Hematopoietic multipotent progenitor cell treated with erythropoietin and hydrocortisone succinate and interleukin-3 and kit ligand, for 4 days (in vitro differentiated cells): ENCODE data around the gene ZNF165.

Source experiments
- DNase-seq: peaks from one replicate; pipeline ENCODE4 v3.0.0-alpha.2; 2015

The ZNF165 gene

DNA sequence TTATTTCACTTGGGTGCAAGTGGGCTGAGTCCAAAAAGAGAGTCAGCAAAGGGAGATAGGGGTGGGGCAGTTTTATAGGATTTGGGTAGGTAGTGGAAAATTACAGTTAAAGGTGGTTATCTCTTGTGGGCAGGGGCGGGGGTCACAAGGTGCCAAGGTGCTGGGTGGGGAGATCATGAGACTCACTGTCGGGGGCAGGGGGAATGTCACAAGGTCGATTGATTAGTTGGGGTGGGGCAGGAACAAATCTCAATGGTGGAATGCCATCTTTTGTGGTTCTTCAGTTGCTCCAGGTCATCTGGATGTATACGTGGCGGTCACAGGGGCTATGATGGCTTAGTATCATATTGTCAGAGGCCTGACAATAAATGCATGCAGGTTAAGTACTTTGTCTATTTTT, 41.9 kb downstream of the ZNF165 start:
- peak; percentile 82 for DNase-seq

DNA sequence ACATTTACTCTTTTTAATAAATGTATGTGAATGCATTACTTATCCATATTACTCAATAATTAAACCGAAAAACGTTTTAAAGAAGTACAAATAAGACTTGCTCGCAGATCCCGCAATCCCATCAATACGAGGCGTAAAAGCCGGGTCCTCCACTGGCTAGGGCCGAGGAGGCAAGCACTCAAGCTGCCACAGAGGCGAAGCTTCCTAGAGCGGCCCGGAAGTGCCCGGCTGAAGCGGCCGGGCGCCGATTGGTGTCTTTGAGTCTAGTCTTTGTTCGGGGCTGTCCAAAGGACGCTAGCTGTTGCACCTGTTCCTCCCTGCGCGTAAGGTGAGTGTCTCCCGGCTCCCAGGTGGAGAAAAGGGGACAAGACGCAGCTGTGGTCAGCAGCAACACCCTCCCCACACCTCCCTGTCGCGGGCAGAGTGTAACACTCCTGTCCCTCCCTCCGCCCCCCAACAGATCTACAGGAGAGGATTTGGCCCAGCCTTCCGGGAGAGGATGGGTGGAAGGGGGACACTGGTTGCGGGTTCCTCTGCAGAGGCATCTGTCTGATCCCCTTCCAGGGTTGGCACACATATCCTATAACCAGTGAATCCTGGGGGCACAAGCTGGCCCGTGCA, 44.1 kb downstream of the ZNF165 start, which contains the start of gene ZSCAN16:
ZSCAN16 (plus strand) TSS at position 260 of the 621 bp plus-strand sequence. CDS start 835 bp downstream, outside the sequence.
- DNase-seq = peak; percentile 95

DNA sequence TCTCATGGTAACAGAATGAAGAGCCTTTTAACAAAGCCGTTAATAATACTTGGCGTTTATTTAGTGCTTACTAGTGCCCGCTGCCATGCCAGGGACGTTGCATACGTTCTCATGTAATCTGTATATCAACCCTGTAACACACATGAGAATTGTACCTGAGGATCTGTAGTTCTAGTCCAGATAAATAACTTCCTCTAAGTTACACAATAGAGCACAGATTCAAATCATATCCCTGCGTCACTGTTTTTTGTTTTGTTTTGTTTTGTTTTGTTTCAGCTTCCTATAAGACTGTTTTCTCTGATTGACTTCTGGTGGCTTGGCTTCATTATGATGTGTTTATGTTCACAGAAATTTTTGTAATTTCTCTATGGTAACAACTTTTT, 44.6 kb downstream of the ZNF165 start:
- DNase-seq = peak; percentile 31

DNA sequence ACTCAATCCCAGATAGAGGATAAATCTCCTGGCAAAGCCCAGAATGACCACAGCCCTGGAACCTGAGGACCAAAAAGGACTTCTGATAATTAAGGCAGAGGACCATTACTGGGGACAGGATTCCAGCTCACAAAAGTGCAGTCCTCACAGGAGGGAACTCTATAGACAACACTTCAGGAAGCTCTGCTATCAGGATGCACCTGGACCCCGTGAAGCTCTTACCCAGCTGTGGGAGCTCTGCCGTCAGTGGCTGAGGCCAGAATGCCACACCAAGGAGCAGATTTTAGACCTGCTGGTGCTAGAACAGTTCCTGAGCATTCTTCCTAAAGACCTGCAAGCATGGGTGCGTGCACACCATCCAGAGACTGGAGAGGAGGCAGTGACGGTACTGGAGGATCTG, 45.0 kb downstream of the ZNF165 start:
- DNase-seq = no peak

DNA sequence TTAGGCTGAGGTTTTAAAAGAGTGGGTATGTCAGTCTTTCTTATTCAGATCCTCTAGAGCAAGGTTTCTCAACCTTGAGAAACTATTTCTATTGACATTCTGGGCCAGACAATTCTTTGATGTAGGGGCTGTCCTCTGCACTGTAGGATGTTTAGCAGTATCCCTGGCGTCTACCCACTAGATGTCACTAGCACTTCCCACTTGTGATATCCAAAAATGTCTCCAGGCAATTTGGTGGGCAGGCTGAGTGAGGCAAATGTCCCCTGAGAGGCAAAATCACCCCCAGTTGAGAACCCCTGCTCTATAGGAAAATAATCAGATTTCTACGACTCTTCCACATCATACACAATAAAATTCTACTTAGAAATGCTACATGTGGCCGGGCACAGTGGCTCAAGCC, 53.6 kb downstream of the ZNF165 start:
- DNase-seq = peak; percentile 83

DNA sequence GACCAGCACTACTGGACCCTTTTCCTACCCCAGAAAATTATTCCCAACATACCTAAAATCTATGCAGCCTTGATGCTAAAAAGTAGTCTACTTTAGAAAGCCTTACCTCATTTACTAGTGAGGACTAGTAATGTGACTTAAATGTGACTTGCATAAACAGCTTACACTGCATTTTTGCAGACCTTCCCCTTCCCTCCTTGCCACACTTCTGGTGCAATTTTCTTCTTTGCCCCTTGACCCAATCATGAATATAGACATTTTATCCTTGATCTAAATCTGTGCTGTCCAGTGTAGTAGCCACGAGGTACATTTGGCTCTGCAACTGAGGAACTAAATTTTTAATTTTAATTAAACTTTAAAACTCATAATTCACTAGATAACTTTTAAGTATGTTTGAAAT, 54.3 kb downstream of the ZNF165 start:
- DNase-seq = peak; percentile 42

DNA sequence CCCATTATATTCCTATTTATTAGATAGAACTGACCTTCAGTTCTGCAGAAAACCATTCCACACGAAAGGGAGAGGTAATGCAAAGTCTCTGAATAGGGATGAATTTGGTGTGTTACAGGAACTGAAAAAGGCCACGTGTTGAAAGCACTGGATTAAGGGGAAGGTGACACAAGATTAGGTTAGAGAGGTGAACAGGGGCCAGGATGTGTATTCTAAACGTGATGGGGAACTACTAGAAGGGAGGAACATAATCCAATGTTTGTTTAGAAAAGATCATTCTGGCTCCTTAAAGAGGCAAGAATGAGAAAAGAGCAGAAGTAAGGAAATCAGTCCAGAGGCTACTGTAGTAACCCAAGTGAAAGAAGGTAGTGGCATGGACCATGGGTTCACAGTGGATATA, 55.0 kb downstream of the ZNF165 start:
- DNase-seq = peak; percentile 40

DNA sequence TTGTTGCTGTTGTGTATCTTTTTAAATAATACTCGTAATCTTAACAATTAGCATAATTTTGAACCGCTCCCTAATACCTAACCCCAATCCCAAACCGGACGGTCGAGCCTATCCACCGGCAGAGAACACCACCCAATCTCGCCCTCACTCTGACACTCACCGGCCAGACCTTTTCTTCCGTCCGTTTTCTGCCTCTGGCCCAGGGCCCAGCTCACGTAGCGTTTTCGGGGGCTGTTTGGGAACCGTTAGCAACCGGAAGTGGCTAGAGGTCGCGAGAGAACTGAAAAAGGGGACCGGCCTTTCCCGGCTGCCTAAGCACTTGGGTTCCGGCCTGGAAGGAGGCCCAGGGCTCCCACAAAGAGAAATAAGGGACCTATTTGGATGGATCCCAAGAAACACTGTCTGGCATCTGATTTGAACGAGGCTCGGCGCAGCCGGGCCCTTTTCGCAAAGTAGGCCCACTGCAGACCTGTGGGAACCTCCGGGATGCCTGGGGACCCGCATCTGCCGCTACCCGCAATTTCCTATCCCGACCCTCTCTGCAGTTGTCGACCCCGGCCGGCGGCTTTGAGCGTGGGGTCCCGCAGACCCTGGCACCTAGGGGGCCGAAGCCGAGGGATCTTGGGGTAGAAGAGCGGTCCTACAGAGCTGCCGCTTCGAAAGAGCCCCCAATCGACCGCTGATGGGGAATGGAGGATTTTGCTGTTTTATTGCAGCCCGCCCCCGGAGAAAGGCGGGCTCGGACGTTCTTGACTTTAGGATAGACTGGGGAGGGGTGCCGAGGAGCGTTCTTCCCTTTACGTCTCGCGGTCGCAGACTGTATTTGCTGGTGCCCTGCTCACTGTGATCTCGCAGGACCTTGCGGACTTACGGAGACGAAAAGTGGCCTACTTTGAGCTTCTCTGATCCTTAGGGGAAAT, 56.5 kb downstream of the ZNF165 start:
- DNase-seq = peak; percentile 98

DNA sequence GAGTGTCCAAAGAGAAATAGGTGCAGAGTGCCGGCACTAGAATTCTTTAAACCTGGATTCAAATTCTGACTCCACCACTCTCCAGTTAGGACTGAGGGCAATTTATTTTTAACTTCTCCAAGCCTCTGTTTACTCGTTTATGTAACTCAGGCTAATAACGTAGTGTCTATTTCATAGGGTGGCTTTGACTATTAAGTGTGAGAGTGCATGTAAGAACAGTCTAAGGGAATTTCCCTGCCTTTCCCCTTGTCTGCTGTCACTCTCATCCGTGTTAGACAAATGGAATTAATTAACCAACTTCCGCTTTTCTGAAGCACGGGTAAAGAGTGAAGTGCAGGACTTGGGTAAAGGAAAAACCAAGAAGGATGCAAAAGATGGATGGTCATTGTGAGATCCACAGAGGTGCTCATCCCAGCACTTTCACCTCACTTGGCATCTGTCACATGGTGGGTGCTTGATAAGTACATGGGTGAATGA, 57.2 kb downstream of the ZNF165 start:
- DNase-seq = peak; percentile 81
